ENCODE results near the gene PTPRS. TPM values are rescaled to one million over a fixed set of nuclear protein-coding genes. Genes with fewer than 3 reads are reported as not detected.

Gene PTPRS
- total and polyA plus RNA-seq, 2 of the 13 experiments (the other 11 are each of a cell fraction or from before 2014, with no cell fraction given), result 32.7 to 43.9 TPM

GRCh38 chr19:5339950-5340636 is 519 bp downstream of the PTPRS start (continued):
- TF ChIP-seq ASH2L (IDR thresholded peaks at IDR 0.05; ENCODE audit: insufficient read length, low read depth, low read length), result peak; percentile 28
- no peak for TF ChIP-seq ZNF576 (CRISPR knock-in tag; IDR thresholded peaks at IDR 0.05)
- TF ChIP-seq RBAK (CRISPR knock-in tag; IDR thresholded peaks at IDR 0.05), result no peak
- TF ChIP-seq HNF4A (CRISPR knock-in tag; IDR thresholded peaks at IDR 0.05), result no peak
- no peak for TF ChIP-seq CHD2 (IDR thresholded peaks at IDR 0.05; ENCODE audit: low read depth, low read length)
- no peak for TF ChIP-seq PRPF4 (IDR thresholded peaks at IDR 0.05; ENCODE audit: low read depth, low read length, poor library complexity, severe bottlenecking)
- TF ChIP-seq MXD1 (CRISPR knock-in tag; IDR thresholded peaks at IDR 0.05), result no peak
- TF ChIP-seq ISL2 (CRISPR knock-in tag; IDR thresholded peaks at IDR 0.05), result no peak
- no peak for TF ChIP-seq ZNF570 (CRISPR knock-in tag; IDR thresholded peaks at IDR 0.05; ENCODE audit: borderline replicate concordance)
- TF ChIP-seq RFX5 (IDR thresholded peaks at IDR 0.05; ENCODE audit: low read depth, low read length), result no peak
- TF ChIP-seq ZNF331 (CRISPR knock-in tag; IDR thresholded peaks at IDR 0.05), result no peak
- TF ChIP-seq SIX1 (CRISPR knock-in tag; IDR thresholded peaks at IDR 0.05; ENCODE audit: borderline replicate concordance), result no peak
- TF ChIP-seq SMAD9 (CRISPR knock-in tag; IDR thresholded peaks at IDR 0.05), result no peak
- no peak for TF ChIP-seq ZBTB46 (CRISPR knock-in tag; IDR thresholded peaks at IDR 0.05; ENCODE audit: borderline replicate concordance)
- no peak for TF ChIP-seq GPN1 (CRISPR knock-in tag; IDR thresholded peaks at IDR 0.05; ENCODE audit: borderline replicate concordance)
- no peak for TF ChIP-seq ZBTB21 (CRISPR knock-in tag; IDR thresholded peaks at IDR 0.05)
- no peak for TF ChIP-seq NR2C2 (CRISPR knock-in tag; IDR thresholded peaks at IDR 0.05; ENCODE audit: borderline replicate concordance)
- TF ChIP-seq DR1 (CRISPR knock-in tag; IDR thresholded peaks at IDR 0.05), result no peak

All from HepG2 (cell line).